ENCODE data around the gene RAPGEF4. TPM values are rescaled to one million over a fixed set of nuclear protein-coding genes. Genes with fewer than 3 reads are reported as not detected.

Gene RAPGEF4
- total RNA-seq, 2 experiments from 2014 or later, result 0.85 to 1.3 TPM

- H3K27ac Mint-ChIP-seq, result no peak overlapping the region
- no peaks in the 10 kb centered on the region for H3K4me1 Mint-ChIP-seq (ENCODE audit: low read depth)
- TF ChIP-seq CTCF (IDR thresholded peaks at IDR 0.05), result no peak
- H3K36me3 Mint-ChIP-seq (ENCODE audit: low read depth), result no peaks in the 10 kb centered on the region
- POLR2A ChIA-PET, result interaction anchor here (0.6 kb wide), 1 partner anchor 77 kb away, joined by 4 read pairs; no protein-coding TSS in a partner anchor
- ATAC-seq (no peak), DNase-seq (no peak)
- CTCF ChIA-PET, result interaction anchor here (2.2 kb wide), 1 partner anchor 118 kb away, joined by 13 read pairs; no protein-coding TSS in a partner anchor
- H3K27me3 Mint-ChIP-seq, result peaks cover 2% of the 10 kb centered on the region
- intact Hi-C loops (cut with micrococcal nuclease), result no loop called here
- H3K9me3 Mint-ChIP-seq, result no peaks in the 10 kb centered on the region
- H3K4me3 Mint-ChIP-seq, result no peak overlapping the region
These were observed 77.8 kb downstream of the RAPGEF4 start for GRCh38 chr2:172813314-172813888.

GRCh38 chr2:172817411-172817810 lies 81.8 kb downstream of the RAPGEF4 start:
- Mint-ChIP-seq H3K27me3 (peaks cover 2% of the 10 kb centered on the region), H3K4me3 (no peak overlapping the region), H3K27ac (no peak overlapping the region), H3K4me1 (ENCODE audit: low read depth) (no peaks in the 10 kb centered on the region), H3K36me3 (ENCODE audit: low read depth) (no peaks in the 10 kb centered on the region), H3K9me3 (no peaks in the 10 kb centered on the region)
- ChIA-PET POLR2A (no interaction called here), CTCF (no interaction called here)
- ATAC-seq (no peak), DNase-seq (no peak)
- no peak for TF ChIP-seq CTCF (IDR thresholded peaks at IDR 0.05)
- intact Hi-C loops (cut with micrococcal nuclease), result no loop called here

GRCh38 chr2:172819943-172820342 lies 84.3 kb downstream of the RAPGEF4 start:
- Mint-ChIP-seq H3K27me3 (no peaks in the 10 kb centered on the region), H3K4me3 (no peak overlapping the region), H3K27ac (no peak overlapping the region), H3K36me3 (ENCODE audit: low read depth) (no peaks in the 10 kb centered on the region), H3K9me3 (no peaks in the 10 kb centered on the region), H3K4me1 (ENCODE audit: low read depth) (no peaks in the 10 kb centered on the region)
- ATAC-seq (no peak), DNase-seq (no peak)
- intact Hi-C loops (cut with micrococcal nuclease), result no loop called here
- POLR2A ChIA-PET, result no interaction called here
- CTCF ChIA-PET, result no interaction called here
- no peak for TF ChIP-seq CTCF (IDR thresholded peaks at IDR 0.05)

DNA sequence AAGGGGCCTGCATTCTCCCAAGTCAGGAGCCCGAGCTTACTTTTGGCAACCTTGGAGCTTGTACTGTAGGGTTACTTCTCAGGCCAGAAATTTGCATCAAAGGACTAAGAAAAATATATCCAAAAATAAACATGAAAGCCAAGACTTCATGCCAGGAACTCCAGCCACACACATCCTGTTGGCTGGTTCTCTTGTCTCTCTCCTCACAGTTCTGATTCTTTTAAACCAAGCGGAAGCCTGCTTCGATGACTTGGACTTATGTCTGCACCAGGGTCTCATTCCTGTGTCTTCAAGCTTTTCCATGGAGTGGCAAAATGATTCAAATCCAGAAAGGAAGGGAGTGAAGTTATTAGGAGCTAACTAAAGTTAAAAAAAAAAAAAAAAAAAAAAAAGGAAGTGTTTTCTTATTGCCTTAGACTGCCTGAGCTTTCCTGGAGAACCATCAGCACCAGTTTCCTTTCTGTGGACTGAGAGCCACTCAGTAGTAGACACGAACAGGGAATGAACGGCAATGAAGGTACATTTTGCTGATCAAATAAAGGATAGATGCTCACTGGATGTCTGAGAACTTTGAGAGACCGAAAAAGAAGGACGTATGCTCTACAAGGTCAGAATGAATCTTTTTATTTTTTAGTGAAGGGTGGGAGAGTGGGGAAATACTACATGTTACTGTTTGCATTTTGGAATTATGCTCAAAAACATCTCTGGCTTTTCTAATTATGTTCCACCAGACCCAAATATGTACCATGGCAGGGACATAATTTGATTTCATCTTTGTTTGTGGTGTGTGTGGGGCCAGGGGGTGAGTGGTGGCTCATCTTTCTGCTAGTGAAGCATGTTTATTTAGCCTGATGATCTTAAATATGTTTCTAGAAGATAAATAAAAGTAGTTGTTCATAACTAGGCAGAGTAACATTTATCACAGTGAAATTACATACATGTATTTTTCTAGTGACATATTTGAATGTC lies 86.0 kb downstream of the RAPGEF4 start:
- ATAC-seq (no peak), DNase-seq (no peak)
- intact Hi-C loops (cut with micrococcal nuclease), result no loop called here
- Mint-ChIP-seq H3K36me3 (ENCODE audit: low read depth) (no peaks in the 10 kb centered on the region), H3K27me3 (no peaks in the 10 kb centered on the region), H3K4me1 (ENCODE audit: low read depth) (no peaks in the 10 kb centered on the region), H3K27ac (no peak overlapping the region), H3K9me3 (no peaks in the 10 kb centered on the region), H3K4me3 (no peak overlapping the region)
- ChIA-PET CTCF (interaction anchor here (0.6 to 2.7 kb wide), 2 partner anchors 15 to 638 kb away, joined by 3 to 7 read pairs; no protein-coding TSS in a partner anchor), POLR2A (no interaction called here)
- no peak for TF ChIP-seq CTCF (IDR thresholded peaks at IDR 0.05)

- DNase-seq (no peak), ATAC-seq (no peak)
- Mint-ChIP-seq H3K27me3 (no peaks in the 10 kb centered on the region), H3K9me3 (no peaks in the 10 kb centered on the region), H3K36me3 (ENCODE audit: low read depth) (no peaks in the 10 kb centered on the region), H3K27ac (no peak overlapping the region), H3K4me3 (no peak overlapping the region), H3K4me1 (ENCODE audit: low read depth) (no peaks in the 10 kb centered on the region)
- intact Hi-C loops (cut with micrococcal nuclease), result no loop called here
- CTCF ChIA-PET, result interaction anchor here (2.7 kb wide), 1 partner anchor 16 kb away, joined by 7 read pairs; no protein-coding TSS in a partner anchor
- no peak for TF ChIP-seq CTCF (IDR thresholded peaks at IDR 0.05)
- POLR2A ChIA-PET, result interaction anchor here (1.0 kb wide), 1 partner anchor 15 kb away, joined by 3 read pairs; no protein-coding TSS in a partner anchor
These were observed 86.9 kb downstream of the RAPGEF4 start for GRCh38 chr2:172822585-172822984.

All from activated CD8-positive, alpha-beta T cell treated with anti-CD3 and anti-CD28 coated beads for 36 hours (primary cell).